LHCN-M2 (cell line): Measurements from ENCODE around the gene MGAT4D. TPM values are rescaled to one million over a fixed set of nuclear protein-coding genes. Genes with fewer than 3 reads are reported as not detected.
"Not testable (repeated sequence)": the region's sequence is repeated elsewhere in the genome, so short reads cannot be mapped to it uniquely, and the experiment has no call there.

Experiments
- DNase-seq: peaks from one replicate; pipeline ENCODE4 v3.0.0-alpha.2; 2012; ENCODE audit warnings: low read depth
- polyA plus RNA-seq: library from polyadenylated mRNA; unstranded; fragments of >200 nt; gene quantifications from one replicate; pipeline ENCODE4 v1.2.1, GENCODE V29; 2012; ENCODE audit warnings: missing spikeins
- total RNA-seq: library from RNA; depleted of rRNA; stranded (reverse); fragments of >200 nt; gene quantifications from 2 replicates; pipeline ENCODE4 v1.2.3, GENCODE V29; 2014; rRNA removed

MGAT4D gene
- total RNA-seq: not detected in 2 replicates
- polyA plus RNA-seq: not detected

GRCh38 chr4:140497747-140498636 is at the start of gene MGAT4D:
Gene MGAT4D, minus strand, starts transcription at chr4:140498293. Its CDS starts 71 bp downstream, at chr4:140498222.
- no peak for DNase-seq

GRCh38 chr4:140533951-140534480 is 35.9 kb upstream of the MGAT4D start:
- DNase-seq: peak; percentile 1

- no peak for DNase-seq
Measured at GRCh38 chr4:140529434-140529833, 31.3 kb upstream of the MGAT4D start.

GRCh38 chr4:140523857-140524742 is 26.0 kb upstream of the MGAT4D start, which contains the start of gene ELMOD2:
Gene ELMOD2, plus strand, starts transcription at chr4:140524168. Its CDS starts 1,261 bp downstream, at chr4:140525429.
- peak; percentile 97 for DNase-seq

GRCh38 chr4:140523370-140523856 is 25.3 kb upstream of the MGAT4D start:
- no peak for DNase-seq

GRCh38 chr4:140515423-140515822 is 17.3 kb upstream of the MGAT4D start:
- DNase-seq: no peak

GRCh38 chr4:140513765-140514164 is 15.7 kb upstream of the MGAT4D start:
- not testable (repeated sequence) for DNase-seq

- DNase-seq: no peak
Measured at GRCh38 chr4:140504261-140504660, 6.2 kb upstream of the MGAT4D start.

- DNase-seq: no peak
Measured at GRCh38 chr4:140499391-140499790, 1.3 kb upstream of the MGAT4D start.

- no peak for DNase-seq
Measured at GRCh38 chr4:140497405-140497746, 717 bp downstream of the MGAT4D start.

- no peak for DNase-seq
Measured at GRCh38 chr4:140485939-140486338, 12.2 kb downstream of the MGAT4D start.

GRCh38 chr4:140483445-140483844 is 14.6 kb downstream of the MGAT4D start:
- no peak for DNase-seq

- no peak for DNase-seq
Measured at GRCh38 chr4:140472156-140472555, 25.9 kb downstream of the MGAT4D start.

- DNase-seq: no peak
Measured at GRCh38 chr4:140469791-140470733, 28.0 kb downstream of the MGAT4D start.

- DNase-seq: no peak
Measured at GRCh38 chr4:140466146-140466545, 31.9 kb downstream of the MGAT4D start.

- no peak for DNase-seq
Measured at GRCh38 chr4:140463614-140464013, 34.5 kb downstream of the MGAT4D start.

- no peak for DNase-seq
Measured at GRCh38 chr4:140463182-140463581, 34.9 kb downstream of the MGAT4D start.

- DNase-seq: no peak
Measured at GRCh38 chr4:140450352-140450751, 47.7 kb downstream of the MGAT4D start.

GRCh38 chr4:140448830-140449229 is 49.3 kb downstream of the MGAT4D start:
- DNase-seq: no peak

GRCh38 chr4:140448162-140448561 is 49.9 kb downstream of the MGAT4D start:
- DNase-seq: no peak

GRCh38 chr4:140444347-140444746 is 53.7 kb downstream of the MGAT4D start:
- DNase-seq: not testable (repeated sequence)
